ENCODE data around the gene XYLT1. TPM values are rescaled to one million over a fixed set of nuclear protein-coding genes. Genes with fewer than 3 reads are reported as not detected.
A peak's percentile ranks its signal among the peaks of the same experiment; 100 is the strongest.

Gene XYLT1
- total RNA-seq, 2 donors from 2014 or later, result 24.2 to 28.6 TPM

DNA sequence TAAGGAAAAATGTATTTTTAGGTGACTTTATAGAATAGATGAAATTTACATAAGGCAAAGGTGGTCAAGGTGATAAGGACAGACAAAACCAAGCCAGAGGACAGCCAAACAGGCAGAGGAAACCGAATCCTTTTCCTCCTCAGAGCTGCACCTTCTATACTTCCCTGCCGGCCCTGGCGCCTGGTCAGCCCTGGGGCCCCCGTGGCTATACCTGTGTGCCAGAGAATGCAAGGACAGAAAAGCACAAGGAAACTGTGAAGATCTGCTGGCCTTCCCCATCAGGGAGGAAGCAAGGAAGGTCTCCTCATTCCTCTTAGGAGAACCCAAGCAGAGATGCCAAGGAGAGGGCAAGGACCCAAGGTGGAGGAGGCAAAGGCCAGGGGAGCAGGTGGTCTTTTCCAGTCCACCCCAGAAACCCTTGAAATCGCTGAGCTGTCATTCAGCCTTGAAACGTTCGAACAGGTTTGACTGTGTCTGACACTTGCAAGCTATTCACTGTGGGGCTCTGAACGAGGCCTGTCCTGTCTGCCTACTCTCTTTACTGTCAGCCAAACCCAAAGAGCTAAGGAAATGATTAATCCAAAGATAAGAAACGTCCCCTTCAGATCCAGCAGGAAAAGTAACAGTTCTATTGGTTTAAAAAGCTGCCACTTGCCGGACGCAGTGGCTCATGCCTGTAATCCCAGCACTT is 114.4 kb downstream of the XYLT1 start:
- peak; percentile 95 for ATAC-seq
- intact Hi-C loops (cut with DNase I, micrococcal nuclease), result no loop called here
- peak in 1 of 2 donors; percentile 23 for DNase-seq

DNA sequence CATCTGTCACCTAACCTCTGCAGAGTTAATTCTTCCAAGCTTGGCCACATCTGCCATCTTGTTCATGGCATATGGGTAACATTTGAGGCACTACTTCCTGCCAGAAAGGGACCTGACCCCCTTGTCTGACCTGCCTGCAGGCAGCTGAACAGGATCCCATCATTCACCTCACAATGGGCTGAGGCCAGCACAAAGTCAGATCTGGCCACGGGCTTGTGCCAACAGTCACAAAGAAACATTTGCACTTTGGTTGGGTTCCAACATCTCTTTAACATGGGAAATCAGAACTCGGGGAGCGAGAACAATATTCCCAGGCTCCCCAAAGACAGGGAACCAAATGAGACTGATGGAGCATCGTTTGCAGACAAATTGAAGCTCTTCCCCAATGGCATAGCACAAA is 116.1 kb downstream of the XYLT1 start:
- intact Hi-C loops (cut with DNase I, micrococcal nuclease), result no loop called here
- ATAC-seq (no peak), DNase-seq (peak in 1 of 2 donors; percentile 7)

DNA sequence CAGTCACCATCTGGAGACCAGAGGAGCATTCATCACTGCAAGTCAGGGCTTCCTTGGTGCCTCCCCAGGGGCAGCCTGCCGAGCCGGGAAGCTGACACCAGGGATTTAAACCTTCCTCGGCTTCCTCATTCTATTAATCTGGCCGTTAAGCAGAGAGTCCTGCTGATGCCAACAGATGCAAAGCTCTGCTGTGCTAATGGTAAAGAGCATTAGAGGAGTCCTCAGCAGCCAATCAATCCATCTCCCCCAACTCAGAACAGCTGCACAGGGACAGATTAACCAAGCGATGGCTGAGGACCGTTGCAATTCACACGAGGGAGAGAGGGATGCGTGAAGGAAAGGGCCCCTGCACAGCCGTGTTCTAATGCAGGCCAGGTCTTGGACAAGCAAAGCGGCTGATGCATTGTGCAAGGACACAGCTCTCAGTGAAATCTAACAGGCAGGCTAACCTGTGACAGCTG is 116.6 kb downstream of the XYLT1 start:
- DNase-seq, result peak in 1 of 2 donors; percentile 26
- intact Hi-C loops (cut with DNase I, micrococcal nuclease), result no loop called here
- ATAC-seq, result no peak

DNA sequence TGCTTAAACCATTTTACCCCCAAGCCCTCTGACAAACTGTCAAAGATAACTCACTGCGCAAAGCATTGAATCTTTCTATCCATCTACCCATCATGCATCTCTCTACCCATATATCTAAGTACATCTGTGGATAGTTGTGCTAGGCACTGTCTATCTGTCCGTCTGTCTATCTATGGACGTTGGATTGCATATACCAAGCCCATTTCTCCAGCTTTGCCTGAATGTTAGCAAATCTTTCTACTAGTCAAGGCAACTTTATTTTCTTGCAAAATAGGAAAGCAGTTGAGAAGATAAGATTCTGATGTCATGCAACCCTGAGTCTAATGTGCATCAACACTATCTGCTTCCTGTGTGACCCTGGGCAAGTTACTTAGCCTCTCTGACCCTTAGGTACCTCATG is 117.2 kb downstream of the XYLT1 start:
- DNase-seq (no peak), ATAC-seq (no peak)
- intact Hi-C loops (cut with DNase I, micrococcal nuclease), result no loop called here

DNA sequence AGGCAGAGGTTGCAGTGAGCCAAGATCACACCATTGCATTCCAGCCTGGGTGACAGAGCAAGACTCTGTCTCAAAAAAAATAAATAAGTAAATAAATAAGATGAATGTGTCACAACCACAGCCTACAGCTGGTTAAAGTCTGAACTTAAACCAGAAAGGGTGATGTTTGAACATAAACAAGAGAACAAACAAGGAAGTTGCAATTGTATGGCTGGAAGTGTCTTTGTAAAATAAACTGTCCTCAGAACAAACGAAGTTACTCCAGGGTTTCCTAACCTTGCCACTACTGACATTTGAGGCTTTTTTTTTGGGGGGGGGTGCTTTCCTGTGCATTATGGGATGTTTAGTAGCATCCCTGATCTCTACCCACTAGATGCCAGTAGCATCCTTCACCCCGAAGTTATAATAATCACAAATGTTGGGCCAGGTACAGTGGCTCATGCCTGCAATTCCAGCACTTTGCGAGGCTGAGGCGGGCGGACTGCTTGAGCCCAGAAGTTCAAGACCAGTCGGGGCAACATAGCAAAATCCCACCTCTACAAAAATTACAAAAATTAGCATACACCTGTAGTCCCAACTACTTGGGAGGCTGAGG is 119.2 kb downstream of the XYLT1 start:
- intact Hi-C loops (cut with DNase I, micrococcal nuclease), result no loop called here

DNA sequence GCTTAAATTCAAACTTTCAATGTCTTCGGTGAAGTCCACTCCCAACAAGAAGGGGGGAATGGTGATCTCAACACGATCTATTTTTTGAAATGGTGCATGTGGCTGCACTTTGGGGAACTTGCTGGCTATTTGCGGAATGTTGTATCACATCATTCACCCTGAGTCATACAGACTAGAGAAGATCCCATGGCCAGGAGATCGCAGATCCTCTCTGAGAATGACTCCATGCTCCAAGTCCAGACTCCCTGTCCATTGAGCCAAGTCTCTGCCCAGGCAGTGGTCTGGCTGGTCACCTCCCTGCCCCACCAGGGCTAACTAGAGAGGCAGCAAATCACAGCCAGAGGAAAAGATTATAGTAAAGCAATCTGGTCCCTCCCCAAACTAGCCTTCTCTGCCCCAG is 120.6 kb downstream of the XYLT1 start:
- ATAC-seq, result no peak

More for the DNA sequence above, 119.2 kb downstream of the XYLT1 start:
- DNase-seq (no peak), ATAC-seq (peak; percentile 12)

DNA sequence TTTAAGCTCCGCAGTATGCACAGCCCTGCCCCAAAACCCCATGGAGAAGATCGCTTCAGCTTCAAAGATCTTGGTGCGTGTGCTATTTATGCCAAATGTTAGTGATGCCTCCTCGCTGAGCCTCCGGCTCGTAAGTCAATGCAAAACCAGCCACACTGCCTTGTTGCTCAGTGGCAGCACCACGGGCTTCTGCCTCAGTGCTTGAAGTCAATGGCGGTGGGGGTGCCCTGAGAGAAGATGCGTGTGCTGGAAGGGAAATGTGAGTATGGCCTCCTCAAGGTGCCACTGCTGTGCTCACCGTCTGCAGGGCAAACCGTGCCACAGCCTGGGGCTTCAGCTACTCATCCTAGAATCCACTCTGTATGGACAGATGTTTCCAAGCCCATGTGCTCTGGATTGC is 121.9 kb downstream of the XYLT1 start:
- DNase-seq (peak in 1 of 2 donors; percentile 17), ATAC-seq (no peak)
- intact Hi-C loops (cut with DNase I, micrococcal nuclease), result no loop called here

More for the DNA sequence above, 120.6 kb downstream of the XYLT1 start:
- no peak for DNase-seq
- intact Hi-C loops (cut with DNase I, micrococcal nuclease), result no loop called here

DNA sequence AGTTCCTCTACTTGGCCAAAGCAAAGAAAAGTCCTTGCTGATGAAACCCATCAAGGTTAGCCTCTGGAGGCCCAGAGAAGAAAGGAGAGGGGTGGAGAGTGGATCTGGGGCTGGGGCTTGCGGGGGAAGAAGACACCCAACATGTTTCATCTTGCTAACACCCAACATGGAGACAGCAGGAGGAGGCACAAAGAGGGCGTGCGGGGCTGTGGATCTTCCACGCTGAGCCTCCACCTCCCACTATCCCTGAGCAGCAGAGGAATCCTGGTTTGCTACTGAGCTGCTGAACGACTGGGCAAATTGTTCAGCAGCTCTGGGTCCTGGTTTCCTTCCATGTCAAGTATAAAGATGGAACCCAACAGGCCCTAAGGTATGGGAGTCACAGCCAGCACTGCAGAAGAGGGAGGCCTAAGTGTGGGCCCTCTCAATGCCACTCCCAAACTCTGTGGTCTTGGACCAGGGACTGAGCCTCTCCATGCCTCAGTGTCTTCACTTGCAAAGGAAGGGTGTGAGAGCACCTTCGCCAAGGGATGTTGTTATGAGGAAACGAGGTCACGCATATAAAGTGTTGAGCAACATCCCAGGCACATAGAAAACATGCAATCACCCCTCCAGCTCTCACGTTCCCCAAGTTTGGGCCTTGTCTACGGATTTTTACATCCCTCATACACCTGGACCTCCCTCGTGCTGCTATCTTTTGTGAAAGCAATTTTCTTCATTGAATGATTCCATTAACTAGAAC is 122.5 kb downstream of the XYLT1 start:
- no peak for ATAC-seq
- intact Hi-C loops (cut with DNase I, micrococcal nuclease), result no loop called here
- DNase-seq, result peak in 1 of 2 donors; percentile 18

DNA sequence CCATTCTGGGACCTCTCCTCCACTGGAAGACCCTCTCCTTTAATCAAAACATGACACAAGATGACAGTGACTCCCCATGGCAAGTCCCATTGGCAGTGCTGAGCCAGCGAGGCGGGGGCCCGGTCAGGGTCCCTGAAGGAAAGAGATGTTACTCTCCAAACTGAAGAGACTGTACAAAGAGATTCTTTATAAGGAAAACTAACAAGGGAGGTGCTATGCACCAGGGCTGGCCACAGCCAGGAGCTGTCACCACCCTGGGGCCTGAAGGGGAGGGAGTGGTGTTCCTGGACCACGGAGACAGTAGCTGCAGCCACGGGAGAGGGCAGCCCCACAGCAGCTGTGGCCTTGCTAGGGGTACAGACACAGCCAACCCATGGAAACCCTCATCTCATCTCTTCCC is 123.1 kb downstream of the XYLT1 start:
- DNase-seq (peak in 1 of 2 donors; percentile 35), ATAC-seq (peak; percentile 46)
- intact Hi-C loops (cut with DNase I, micrococcal nuclease), result no loop called here

DNA sequence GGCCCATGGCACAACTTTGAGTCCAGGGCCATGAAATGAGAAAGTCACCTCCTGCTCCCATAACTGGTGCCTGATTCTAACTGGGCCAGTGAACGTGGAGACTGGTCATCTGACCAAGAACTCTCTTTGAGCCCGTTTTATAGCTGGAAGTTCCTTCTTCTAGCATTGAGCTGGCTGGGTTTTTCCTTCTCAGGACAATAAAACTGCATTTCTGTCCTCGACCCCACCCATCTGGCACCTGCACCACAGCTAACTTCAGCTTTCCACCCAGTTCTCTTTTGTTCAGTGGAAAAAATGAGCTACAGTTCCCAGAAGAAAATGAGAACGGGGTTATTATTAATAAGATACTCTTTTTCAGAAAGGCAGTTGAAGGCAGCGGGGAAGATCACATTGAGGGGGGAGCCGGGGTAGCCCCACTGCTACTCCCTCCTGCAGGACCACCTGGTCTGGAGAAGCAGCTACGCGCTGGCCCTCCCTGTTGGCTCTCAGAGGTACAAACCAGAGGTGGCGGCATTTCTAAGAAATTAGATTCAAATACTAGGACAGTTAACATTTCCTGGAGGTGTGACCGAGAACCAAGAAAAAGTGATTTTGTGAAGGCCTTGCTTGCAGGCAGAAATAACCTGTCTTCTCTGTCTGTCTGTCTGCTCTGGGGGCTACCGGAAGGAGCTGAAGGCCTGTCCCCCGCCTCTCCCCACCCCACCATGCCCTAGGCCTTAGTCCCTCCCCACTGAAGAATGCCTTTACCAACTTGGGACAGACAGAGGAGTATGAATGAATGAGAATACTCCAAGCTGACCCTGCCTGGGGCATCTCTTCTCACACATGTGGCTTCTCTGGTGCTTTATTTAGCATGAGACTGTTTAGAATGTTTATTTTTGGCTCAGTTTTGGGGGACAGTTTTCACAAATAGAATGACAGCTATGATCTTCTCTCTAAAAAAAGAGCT is 123.9 kb downstream of the XYLT1 start:
- intact Hi-C loops (cut with DNase I, micrococcal nuclease), result no loop called here
- DNase-seq (peak; percentile 76 to 80), ATAC-seq (peak; percentile 90)

DNA sequence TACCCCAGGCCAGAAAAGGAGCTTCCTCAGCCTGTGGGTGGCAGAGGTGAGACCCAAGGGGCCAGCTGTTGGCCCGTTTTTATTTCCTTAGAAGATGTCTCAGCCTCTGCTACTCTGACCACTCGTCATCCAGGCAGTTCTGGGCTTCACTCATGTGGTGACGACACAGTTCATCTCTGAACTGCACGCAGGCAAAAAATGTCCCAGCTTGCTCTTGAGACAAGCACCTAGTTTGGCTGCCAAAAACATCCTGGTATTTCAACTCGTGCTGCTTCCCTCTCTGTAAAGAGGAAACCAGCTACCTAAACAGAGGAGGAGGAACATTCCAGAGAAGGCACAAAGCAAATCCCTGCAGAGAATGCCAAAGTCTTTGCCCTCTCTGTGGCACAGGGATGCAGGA is 125.7 kb downstream of the XYLT1 start:
- intact Hi-C loops (cut with DNase I, micrococcal nuclease), result no loop called here
- peak in 1 of 2 donors; percentile 75 for DNase-seq
- ATAC-seq, result no peak

DNA sequence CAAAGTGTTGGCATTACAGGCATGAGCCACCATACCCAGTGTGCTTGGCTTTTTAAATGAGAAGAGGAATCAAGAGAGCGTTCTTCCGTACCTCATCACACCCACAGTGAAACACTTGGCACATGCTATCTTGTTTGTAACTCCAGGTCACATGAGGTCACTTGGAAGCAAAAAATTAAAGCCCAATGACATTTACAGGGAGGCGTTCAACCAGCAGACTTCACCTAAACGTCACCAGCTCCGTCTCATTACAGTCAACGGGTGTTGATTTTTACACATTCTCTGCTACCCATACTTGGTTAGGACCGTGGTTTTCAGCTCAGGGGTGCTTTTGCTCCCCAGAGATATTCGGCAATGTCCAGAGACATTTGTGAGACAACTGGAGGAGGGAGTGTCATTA is 127.0 kb downstream of the XYLT1 start:
- peak in 1 of 2 donors; percentile 39 for DNase-seq
- intact Hi-C loops (cut with DNase I, micrococcal nuclease), result no loop called here
- ATAC-seq, result no peak

DNA sequence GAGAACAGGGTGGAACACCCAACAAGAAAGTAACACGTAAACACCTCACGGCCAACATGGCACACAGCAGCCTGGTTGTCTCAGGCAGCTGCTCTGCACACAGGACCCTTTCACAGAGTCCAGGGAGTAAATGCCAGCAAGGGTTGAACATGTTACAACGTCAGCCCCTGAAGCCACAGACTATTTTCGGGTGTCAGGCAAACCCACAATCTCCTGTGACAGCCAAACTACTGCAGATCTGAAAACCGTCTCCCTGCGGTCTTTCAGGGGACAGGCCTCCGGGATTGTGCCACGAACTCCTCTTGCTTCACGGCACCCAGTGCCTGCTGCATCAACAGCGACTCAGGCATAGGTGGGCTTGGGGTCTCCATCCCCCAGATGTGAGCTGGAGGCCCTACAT is 127.7 kb downstream of the XYLT1 start:
- DNase-seq, result peak in 1 of 2 donors; percentile 61
- ATAC-seq, result no peak

DNA sequence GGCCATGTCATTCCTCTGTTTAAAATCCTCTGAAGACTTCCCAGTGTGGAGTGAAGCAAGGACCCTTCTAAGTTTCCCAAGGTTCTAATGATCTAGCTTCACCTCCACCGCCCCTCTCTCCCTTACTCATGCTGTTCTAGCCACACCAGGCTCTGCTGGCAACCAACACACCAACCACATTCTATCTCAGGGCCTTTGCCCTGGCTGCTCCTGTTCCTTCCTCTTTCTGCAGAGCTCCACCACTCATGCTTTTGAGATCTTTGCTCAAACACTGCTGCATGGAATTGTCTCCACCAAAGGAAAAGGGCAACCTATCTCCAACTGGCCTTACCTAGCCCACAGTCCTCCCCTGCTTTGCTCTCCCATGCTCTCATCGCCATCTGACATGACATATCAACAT is 128.7 kb downstream of the XYLT1 start:
- intact Hi-C loops (cut with DNase I, micrococcal nuclease), result no loop called here
- ATAC-seq, result no peak
- peak in 1 of 2 donors; percentile 28 for DNase-seq

More for the DNA sequence above, 127.7 kb downstream of the XYLT1 start:
- intact Hi-C loops (cut with DNase I, micrococcal nuclease), result no loop called here

DNA sequence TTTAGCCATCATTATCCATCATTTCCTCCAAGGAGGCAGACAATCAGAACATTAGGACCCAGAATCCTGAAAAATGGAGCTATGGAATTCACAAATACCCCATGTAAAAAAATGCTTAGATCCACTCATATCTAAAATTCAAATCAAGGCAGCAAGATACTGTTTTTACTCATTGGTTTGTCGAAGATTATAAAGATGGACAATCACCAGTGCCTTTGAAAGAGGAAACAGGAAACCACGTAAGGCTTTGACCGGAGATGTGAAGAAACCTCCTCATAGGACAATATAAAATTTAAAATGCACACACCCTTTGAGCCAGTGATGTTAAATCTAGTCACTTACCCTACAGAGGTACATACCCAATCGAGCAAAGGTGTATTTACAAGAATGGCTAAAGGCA is 130.0 kb downstream of the XYLT1 start:
- intact Hi-C loops (cut with DNase I, micrococcal nuclease), result no loop called here
- ATAC-seq (no peak), DNase-seq (no peak)

DNA sequence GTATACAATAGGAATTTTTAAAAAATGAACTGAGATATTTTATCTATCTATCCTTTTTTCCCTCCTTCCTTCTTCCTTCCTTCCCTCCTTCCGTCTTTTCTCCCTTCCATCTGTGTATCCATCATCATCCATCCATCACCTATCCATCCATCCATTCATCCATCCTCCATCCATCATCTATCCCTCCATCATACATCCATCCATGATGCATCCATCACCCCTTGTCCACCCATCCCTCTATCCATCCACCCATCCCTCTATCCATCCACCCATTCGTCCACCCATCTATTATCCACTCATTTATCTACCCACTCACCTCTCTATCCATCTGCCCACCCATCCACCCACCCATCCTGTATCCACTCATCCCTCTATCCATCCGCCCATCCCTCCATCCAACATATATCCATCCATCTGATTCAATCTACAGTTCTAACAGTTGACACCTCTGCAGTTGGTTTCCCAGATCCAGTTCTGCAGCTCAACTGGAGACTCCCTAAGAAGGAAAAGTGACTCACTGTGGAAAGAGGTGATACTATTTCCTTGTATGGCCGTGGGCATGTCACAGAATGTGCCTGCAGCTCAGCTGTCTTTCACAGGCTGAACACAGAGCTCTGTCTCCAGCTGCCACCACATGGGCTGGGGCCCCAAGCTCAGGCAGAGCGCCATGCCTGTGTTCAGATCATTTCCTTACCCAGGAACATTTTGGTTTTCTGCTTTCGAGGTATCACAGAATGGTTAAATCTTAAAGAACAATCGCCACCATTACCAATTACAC is 130.8 kb downstream of the XYLT1 start:
- DNase-seq (peak in 1 of 2 donors; percentile 23), ATAC-seq (peak; percentile 82)
- intact Hi-C loops (cut with DNase I, micrococcal nuclease), result no loop called here

DNA sequence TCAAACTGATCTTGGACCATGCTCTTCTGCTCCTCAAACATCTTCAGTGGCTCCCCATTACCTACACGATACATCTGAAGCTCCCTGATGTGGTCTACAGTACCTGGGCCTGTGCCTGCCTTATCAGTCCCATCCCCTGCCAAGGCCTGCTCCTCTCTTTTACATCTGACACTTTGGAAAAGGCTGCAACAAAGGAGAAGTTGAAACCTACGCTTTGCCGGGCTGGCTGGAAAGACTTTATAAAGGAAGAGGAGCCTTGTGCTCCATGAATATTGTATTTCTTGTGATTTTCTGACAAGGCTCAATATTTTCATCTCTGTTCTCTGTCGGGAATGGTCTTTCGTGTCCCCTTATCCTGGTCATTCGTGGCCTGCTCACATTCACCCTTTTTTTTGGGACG is 132.5 kb downstream of the XYLT1 start:
- DNase-seq, result no peak
- intact Hi-C loops (cut with DNase I, micrococcal nuclease), result no loop called here
- ATAC-seq, result no peak

DNA sequence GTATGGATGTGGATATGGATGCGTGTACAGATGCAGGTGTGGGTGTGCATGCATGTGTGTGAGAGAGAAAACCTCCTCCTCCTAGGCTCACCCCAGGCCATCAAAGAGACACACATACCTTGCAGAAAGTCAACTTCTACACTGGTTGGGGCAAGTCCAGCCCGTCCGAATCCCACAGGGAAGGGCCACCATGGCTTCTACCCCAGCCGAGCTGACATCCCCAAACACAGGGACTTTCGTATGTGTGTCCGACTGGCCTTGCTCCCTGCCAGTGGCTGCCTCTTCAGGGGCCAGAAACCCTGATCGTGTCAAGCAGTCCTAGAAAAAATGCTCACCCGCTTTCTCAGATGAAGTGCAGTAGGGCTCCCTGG is 134.2 kb downstream of the XYLT1 start:
- no peak for ATAC-seq
- DNase-seq, result no peak
- intact Hi-C loops (cut with DNase I, micrococcal nuclease), result no loop called here

Data from left colon (tissue), 2 donors.